TTC549 (cell line): ENCODE results near the gene FARP1.

Experiments used
- FAIRE-seq: peaks from 2 replicates; lab custom pipeline; 2012; peaks lifted over from hg19 to GRCh38; lab: Jason Lieb, UNC

Gene FARP1

DNA sequence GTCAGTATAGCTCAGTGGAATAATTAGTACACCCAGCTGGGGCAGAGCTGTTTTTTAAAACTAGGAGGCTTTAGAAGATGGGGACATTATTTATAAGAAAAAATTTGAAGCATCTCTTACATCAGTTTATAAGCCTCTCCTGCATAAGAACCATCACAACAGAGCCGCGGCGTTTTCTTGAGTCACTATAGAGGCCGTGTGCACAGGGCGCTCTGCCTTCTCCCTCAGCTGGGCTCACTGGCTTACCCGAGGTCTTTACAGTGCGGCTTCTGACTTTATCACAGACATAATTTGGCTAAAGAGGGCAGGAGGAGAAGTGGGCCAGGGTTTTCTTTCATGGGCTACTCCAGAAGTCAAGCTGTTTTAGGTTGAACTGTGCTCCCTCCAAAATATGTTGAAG lies 169.7 kb downstream of the FARP1 start:
- no peak for FAIRE-seq

DNA sequence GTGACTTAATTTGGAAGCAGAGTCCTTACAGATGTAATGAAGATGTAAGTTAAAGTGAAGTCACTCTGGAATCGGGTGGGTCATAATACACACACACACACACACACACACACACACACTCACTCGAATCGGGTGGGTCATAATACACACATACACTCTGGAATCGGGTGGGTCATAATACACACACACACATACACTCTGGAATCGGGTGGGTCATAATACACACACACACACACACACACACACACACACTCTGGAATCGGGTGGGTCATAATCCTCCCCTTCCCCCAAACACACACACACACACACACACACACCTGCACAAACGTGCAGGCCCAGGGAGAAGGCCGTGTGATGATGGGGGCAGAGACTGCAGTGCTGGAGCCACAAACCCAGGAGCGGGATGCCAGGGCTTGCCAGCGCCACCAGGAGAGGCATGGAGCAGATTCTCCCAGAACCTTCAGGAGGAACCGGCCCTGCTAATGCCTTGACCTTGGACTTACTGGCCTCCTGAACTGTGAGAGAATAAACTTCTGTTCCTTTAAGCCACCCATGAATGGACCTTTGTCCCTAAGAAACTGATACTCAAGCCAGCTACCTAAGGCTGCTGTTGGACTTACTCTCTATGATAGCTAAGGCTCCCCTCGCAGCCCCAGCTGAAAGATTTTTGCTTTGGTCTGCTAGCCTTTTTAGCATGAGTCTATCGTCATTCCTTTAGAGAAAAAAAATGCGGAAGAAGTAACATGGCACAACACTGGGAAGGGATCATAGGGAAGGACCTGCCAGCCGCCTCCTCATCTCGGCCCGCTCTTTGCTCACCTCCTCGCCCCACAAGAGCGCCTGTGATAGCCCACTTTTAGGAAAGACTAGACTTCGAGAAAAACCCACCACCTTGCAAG lies 170.4 kb downstream of the FARP1 start:
- FAIRE-seq, result no peak

DNA sequence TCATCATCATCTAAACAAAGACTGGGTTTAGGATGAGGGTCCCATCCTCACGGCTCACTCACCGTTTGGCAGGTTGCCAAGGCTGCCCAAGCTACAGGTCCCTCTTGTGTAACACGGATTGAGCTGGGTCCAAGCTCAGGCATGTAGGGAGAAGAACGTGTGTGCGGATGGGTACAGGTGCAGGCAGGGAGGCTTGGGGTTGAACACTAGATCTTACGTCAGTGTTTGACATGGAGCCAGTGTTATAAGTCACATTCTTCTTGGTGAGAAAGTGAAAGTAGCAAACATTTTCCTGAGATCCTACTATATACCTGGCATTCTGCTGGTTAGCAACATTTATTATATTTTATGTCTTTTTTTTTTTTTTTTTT lies 171.0 kb downstream of the FARP1 start:
- FAIRE-seq, result no peak

DNA sequence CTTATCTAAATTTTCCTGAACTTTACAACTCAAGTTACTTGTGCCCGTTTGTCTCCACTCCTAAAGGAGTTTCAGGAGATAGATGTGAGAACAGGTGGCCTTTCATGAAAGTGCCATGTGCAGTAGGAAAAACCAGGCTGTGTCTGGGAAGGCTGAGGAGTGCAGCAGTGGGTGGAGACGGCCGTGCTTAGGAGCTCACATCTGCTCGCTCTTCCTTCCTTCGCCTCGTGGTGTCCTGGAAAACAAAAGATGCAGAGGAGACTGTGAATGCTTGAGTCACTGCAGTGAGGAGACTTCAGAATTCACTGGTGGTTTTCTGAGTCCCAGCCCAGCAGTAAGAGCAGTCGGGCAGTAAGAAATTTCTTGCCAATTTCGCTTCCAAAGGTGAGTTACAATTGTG lies 172.6 kb downstream of the FARP1 start:
- no peak for FAIRE-seq

DNA sequence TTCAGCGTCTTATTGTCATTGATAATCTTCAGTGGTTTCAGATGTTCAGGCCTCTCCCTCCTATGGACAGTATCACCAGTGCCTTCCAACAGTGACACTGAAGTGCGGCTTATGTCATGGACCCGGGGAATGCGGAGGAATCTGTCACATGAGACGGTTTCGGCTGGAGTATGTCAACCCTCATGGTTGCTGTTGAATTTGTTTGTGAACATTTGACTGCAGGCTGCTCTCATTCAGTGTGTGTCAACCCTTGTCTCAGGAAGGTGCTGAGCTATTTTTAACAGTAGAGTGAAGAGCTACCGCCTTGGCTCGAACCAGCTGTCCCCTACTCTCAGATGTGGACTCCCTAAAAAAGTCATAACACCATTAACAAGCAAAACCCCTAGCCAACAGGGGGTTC lies 173.0 kb downstream of the FARP1 start:
- FAIRE-seq, result no peak

DNA sequence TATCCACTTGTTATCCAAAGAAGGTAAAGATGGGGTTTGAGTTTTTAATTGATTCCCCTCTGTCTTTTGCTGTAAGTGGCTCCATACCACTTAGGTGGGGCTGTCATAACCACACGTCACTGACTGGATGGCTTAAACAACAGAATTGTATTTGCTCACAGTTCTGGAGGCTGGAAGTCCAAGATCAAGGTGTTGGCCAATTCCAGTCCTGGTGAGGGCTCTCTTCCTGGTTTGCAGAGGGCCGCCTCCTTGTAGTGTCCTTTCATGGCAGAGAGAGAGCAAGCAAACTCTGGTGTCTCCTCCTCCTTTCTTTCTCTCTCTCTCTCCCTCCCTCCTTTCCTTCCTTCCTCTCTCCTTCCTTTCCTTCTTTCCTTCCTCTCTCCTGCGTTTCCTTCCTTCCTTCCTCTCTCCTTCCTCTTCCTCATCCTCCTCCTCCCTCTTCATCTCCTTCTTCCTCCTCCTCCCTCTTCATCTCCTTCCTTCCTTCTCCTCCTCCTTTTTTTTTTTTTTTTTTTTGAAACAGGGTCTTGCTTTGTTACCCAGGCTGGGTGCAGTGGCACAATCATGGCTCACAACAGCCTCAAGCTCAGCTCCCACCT lies 174.8 kb downstream of the FARP1 start:
- FAIRE-seq, result no peak

DNA sequence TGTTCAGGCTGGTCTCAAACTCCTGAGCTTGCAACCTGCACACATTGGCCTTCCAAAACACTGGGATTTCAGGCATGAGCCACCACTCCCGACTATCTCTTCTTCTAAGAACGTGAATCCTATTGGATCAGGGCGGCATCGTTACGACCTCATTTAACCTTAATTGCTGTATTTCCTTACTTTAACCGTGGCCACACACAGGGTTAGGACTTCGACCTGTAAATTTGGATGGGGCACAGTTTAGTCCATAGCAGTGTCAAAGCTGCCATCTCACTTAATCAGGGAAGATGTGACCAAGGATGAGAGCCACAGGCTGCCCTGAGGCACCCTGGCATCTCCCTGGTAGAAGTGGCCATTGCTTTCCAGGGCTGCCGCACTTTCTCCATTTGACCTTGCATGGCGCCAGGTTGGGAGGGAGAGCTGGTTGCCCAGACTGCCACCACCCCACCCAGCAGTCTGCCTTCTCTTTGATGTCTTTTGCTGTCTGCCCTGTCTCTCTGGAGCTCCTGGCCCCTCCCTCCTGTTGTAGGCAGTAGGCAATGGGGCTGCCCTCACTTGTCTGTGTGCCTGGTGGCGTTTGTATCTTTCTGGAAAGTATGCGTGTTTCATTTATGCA lies 175.5 kb downstream of the FARP1 start:
- no peak for FAIRE-seq

DNA sequence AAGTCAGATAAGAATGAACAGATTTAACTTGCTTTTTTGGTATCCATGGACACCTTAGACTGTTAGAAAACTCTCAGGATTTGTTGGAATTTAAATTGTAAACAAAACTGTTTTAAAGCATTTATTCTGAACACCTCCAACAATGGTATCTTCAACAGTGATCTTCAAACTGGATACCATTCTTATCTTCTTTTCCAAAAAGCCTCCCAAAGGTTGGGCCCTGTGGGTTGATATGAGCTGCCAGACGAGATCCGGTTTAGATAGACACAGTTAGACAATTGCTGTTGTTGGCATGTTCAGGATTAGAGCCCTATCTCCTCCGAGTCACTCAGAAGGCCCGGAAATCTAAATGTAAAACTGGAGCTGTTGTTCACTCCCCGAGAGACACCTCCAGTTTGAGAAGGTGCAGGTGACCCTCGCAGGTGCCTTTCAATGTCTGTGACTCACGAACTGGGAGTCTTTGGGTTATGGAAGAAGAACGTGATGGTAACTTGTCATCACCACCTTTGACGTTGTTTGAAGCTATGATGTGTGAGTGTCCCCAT lies 177.7 kb downstream of the FARP1 start:
- FAIRE-seq, result no peak

DNA sequence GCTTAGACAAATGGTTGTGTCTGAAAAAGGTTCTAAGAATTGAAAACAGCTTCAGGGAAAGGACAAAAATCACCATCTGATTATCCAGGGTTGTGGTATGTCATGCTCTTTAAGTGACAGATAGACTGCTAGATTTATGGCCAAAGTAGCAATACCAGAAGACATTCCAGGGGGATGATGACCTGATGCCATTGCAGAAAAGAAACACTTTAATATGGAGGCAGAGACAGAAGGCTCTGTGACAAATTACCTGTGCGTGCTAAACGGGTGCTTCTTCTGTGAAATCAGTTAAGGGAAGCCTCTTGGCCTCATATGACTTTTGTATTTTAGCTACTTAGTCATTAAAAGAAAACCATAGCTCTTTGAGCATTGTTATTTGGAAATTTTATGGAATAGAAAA lies 178.5 kb downstream of the FARP1 start:
- FAIRE-seq, result no peak

DNA sequence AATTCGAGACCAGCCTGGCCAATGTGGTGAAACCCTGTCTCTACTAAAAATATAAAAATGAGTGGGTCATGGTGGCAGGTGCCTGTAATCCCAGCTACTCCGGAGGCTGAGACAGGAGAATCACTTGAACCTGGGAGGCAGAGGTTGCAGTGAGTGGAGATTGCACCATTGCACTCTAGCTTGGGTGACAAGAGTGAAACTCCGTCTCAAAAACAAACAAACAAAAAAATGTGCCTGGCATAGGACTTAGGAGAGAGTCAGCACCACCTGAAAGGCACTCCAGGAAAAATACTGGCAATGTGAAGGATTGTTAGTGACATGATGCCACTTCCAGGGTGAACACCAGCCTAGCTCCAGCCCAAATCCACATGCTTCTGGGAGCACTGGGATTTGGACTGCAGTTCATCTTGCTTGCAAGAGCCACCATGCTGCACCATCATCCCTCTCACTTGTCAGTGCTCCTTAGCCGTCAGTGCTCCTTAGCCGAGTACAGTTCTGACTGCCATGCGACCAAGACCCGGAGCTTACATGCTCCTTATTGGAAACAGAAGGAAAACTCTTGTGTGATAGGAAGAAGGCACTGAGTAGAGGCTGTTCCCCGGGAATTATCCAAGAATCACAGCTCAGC lies 179.3 kb downstream of the FARP1 start:
- FAIRE-seq, result no peak

DNA sequence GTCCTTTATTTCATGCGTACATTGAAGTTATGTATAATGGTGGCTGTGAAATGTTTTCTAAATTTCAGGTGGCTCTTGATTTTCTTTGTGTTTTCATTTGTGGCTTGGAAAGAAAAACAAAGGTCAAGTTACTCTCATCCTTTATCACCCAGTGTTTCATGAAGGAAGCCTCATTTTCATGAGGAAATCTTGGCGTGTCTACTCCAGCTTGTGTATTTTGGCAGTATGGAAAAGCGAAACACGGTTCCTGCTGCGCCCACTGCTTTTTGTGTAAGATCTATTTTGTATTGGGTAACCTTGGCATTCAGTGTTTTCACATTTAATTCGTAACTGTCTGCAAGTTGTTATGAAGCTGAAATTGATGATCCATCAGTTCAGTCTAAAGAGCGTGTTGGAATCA lies 181.2 kb downstream of the FARP1 start:
- FAIRE-seq, result no peak

DNA sequence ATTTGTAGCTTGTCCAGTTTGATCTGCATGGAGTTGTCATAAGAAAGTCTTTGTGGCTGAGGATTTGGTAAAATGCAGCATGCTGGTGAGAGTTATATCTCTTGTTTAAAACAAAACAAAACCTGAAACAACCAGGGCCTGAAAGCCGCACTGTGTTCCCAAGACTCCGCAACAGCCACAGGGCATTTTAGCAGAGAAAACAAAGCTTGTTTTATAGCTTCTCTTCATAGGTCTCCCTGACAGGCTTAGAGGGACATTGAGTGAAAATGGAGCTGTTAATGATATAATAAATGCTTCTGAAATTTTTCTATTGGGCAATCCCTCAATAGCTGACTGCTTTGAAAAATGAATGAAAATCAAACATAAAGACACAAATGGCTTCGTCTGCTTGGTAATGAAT lies 182.8 kb downstream of the FARP1 start:
- FAIRE-seq, result no peak

DNA sequence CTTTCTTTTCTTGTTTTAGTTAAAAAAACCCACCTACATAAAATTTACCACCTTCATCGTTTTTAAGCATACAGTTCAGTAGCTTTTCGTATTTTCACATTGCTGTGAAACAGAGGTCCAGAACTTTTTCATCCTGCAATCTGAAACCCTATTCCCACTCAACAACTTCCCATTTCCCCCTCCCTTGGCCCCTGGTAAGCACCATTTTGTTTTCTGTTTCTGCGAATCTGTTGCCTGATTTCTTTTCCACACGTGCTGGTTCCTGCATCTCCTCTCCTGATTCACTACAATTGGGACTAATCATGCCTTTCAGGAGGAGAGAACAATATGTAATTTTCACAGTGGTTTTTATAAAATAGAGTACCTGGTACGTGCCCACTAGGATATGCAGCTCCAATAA lies 183.4 kb downstream of the FARP1 start:
- no peak for FAIRE-seq

DNA sequence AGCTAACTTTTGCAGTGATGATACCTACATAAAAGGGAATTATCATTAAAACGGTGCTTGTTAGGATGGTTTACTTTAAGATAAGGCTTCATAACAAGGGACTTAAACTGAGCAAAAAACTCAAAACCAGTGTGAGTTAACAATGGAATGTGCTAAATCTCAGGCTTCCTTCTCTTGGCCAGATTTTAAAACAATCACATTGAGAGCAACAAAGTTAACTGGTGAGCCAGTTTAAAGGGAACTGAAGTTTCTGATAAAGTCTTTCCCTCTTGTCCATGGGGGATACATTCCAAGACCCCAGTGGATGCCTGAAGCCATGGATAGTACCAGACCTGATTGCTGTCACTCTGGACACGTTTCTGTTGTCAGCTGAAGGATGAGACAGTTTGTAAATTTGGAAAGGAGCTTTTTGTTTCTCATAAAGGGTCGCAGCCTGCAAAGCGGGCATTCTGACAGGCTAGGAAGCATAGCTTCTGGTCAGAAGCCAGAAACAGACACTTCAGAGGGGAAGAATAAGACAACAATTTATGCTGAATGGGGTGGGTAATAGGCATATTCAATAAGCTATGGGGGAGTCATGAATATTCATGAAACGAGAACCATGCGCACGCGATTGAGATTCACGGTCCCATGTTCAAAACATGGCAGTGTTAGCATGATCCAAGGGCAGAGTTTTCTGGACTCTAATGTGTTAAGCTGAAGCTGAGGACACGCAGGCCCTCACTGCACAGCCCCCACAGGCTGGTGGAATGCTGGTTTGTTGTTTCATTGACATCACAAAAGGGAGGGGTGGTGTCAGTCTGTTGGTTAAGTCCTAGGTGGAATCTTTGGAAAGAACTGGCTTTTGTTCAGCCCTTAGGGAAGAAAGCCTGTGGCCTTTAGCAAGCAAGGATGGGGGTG lies 184.7 kb downstream of the FARP1 start:
- FAIRE-seq, result no peak

DNA sequence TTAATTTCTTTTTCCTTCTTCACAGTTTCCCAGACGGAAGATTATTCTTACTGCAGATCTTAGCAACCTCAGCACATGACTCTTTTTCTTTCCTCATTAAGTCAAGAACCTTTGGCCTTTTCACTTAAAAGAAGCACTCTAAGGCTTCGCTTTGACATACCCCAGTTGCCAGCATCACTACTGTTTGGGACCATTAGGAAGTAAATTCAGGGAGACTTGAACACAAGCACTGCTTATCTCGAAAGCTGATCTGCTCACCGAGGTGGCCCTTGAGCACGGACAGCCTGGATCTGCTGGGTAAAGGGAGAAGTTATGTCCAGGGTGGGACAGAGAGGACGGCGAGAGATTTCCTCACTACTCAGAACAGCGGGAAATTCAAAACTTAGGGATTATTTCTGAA lies 185.6 kb downstream of the FARP1 start:
- no peak for FAIRE-seq

DNA sequence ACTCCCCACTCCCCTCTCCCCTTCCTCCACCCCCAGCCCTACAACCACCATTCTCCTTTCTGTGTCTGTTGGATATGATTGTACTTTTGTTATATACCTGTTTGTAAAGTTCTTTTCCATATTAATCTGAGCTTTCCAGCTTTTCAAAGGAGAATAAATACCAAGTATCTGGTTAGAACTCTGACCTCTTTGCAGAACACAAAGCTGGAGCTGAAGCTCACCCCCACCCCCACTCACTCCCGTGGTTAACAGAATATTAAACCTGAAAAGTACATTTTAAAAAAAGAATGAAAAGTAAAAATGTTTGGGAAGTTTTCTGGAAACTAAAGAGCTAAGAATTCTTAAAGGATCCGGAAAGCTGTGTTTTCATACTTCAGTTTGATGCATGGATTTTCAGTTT lies 189.3 kb downstream of the FARP1 start:
- no peak for FAIRE-seq

DNA sequence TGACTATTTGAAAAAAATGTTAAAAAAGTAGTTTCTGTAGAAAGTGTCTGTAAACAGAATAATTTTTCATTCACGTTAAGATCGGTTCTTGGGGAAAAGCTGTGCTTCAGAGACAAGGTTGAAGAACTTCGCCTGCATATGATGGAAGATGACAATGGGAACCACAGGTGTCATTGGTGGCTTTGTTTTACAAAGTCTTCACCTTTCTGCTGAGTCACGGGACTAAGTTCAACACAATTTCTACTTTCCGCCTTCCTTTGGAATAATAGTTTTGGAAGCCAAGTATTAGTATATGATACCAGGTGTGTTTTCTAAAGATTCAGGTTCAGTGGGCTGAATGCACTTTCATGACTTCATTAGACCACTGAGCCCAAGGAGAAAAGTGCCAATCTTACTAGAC lies 189.8 kb downstream of the FARP1 start:
- no peak for FAIRE-seq

DNA sequence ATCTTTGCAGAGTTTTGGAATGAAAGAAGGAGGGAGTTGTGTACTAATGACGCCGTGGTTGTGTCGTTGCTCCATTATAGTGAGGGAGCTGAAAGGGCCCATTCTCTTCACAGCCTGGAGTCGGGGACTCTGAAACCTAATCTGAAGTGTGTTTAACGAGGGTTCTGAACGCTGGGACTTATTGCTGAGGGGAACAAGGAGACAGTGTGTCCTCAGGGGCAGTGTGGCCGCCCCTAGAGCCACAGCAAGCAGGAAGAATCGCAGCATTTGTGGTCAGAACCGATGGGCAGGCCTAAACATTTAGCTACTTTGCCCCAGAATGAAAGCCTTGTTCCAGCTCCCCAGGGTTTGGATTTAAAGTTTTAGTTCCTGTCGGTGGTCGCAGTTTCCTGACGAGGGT lies 190.6 kb downstream of the FARP1 start:
- FAIRE-seq, result no peak

DNA sequence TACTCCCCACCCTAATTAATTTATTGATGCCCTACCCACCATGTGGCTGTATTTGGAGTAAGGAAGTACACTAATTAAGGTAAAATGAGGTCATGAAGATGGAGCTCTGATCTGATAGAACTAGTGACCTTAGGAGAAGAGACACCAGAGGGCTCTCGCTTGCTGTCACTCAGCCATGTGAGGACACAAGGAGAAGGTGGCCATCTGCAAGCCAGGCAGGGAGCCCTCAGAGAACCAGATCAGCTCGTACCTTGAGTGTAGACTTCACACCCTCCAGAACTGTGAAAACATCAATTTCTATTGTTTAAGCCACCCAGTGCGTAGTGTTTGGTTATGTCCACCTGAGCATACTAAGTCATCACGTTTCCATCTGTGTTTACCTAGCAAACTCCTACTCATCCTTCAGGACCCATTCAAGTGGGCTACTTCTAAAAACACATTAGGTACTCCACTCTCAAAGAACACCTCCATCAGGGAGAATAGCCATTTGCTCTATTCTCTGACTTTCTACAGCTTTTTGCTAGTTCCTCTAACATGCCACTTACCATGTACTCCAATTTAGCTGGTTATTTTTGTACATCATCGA lies 191.8 kb downstream of the FARP1 start:
- no peak for FAIRE-seq

DNA sequence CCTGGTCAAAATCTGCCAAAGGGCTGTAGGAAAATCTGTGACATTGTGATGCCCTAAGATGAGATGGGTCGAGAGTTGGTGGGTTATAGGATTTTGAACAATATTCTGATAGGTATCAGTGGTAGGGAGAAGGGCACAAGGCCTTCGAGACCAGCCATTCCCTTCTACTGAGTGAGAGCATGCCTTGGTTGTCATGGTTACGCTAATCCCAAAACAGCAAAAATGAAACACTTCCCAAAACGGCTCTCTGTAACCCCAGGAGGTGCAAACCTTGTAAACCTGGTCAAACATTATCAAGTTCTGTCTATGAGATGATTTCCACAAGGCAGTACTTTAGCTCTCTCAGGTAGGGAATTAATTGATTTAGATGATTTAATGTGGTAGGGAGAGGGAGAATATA lies 192.8 kb downstream of the FARP1 start:
- FAIRE-seq, result no peak

DNA sequence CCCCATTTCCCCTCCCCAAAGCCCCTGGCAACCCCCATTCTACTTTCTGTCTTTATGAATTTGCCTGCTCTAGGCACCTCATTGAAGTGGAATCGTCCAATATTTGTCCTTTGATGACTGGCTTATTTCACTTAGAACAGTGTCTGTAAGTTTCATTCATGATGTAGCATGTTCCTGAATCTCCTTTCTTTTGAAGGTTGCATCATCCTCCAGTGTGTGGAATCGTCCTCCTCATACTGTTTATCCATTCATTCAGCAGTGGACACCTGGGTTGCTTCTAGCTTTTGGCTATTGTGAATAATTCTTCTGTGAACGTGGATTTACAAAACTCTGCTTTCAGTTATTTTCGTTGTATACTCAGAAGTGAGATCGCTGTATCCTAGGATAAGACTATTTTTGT lies 195.4 kb downstream of the FARP1 start:
- no peak for FAIRE-seq
